NCI-H146 (cell line): ENCODE measurements around the gene KLHL2.
"Not testable (repeated sequence)": the region's sequence is repeated elsewhere in the genome, so short reads cannot be mapped to it uniquely, and the experiment has no call there.

Source experiments
- DNase-seq: peaks from one replicate; lab custom pipeline; 2025; lab: John Stamatoyannopoulos, UW

The KLHL2 gene

DNA sequence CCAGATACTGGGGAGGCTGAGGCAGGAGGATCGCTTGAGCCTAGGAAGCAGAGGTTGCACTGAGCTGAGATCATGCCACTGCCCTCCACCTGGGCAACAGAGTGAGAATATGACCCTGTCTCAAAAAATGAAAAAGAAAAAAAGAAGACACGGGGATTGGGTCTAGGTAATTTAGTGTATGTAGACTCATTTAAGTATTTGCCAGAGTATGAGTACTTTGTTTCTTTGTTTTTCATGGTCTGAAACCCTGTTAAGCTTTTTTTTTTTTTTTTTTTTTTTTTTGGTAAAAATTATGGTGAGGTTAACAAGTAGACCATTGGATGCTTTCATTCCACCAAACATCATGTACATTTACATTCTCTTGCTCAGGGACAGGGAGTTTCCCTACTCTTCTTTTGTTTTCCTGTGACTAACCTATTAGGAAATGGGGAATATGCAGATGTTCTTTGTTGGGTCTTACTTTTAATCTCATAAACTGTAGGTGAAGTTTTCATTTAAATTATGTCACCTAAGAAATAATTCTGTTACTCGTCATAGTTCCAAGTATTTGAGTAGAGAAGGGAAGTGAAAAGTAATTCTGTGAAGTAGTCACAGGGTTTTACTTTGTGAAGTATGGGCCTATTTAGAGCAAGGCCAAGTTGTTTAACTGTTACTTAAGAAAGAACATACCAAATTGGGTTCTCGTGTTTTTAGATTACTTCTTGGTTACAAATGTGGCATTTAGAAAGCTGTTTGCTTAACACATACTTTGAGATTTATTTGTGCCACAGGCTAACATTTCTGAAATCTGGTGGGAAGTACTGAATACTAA is 25.5 kb downstream of the KLHL2 start:
- not testable (repeated sequence) for DNase-seq

DNA sequence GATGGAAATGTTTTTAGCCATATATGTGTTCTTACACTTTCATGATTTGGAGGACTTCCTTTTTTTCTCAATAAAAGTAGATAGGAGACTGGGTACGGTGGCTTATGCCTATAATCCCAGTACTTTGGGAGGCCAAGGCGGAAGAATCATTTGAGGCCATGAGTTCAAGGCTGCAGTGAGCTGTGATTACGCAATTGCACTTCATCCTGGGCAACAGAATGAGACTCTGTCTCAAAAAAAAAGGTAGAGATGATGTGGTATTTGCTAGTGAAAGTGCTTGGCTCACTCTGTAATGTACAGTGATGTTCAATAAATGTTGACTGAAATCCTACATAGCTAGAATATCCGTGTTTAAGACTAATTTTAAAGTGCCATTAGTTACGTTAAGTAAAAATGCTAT is 27.4 kb downstream of the KLHL2 start:
- DNase-seq, result no peak

DNA sequence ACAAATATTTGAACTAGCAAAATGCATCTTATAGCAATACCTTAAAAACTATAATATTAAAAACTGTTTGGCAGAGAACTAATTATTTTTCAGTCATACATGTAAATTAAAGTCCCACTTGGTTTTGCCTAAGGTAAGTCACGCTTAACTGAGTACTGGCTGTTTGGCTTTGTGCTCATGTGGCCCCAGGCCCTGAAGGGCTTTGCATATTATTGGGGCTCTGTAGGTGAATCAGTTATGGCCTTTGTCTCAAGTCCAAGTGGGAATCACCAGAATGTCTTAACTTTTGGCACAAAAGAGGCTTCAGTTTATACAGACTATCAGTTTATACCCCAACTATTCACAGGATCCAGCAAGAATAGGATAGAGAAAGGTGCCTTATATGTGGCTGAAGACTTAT is 29.5 kb downstream of the KLHL2 start:
- not testable (repeated sequence) for DNase-seq

DNA sequence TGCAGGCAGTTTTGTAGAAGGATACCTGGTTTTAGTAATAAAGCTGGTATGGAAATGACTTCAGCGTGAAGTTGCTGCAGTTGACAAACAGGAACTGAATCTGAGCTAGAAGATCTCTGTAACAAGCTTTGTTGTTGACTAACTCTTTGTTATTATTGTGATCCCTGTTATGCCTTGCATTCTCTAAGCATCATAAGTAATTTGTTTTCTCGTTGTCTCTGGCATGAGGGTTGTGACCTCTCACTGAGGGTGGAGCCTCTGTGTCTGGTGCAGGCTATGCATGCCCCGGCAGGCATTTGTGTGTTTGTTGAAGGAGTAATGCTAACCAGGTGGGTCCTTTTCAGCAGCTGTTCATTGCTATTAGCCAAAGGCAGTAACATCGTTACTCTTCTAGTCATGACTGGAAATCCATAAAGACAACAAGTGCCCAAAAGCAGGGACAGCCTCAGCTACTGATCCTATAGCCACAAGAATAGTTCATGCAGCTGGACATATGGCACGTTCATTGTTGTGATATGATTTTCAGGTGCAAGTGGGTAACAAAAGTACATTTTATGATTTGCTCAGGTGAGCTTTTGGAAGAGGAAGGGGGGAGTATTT is 30.8 kb downstream of the KLHL2 start:
- peak; percentile 59 for DNase-seq

GRCh38 chr4:165240761-165241160 is 33.4 kb downstream of the KLHL2 start:
- DNase-seq, result not testable (repeated sequence)

- not testable (repeated sequence) for DNase-seq
Measured at GRCh38 chr4:165244148-165244547, 36.8 kb downstream of the KLHL2 start.

DNA sequence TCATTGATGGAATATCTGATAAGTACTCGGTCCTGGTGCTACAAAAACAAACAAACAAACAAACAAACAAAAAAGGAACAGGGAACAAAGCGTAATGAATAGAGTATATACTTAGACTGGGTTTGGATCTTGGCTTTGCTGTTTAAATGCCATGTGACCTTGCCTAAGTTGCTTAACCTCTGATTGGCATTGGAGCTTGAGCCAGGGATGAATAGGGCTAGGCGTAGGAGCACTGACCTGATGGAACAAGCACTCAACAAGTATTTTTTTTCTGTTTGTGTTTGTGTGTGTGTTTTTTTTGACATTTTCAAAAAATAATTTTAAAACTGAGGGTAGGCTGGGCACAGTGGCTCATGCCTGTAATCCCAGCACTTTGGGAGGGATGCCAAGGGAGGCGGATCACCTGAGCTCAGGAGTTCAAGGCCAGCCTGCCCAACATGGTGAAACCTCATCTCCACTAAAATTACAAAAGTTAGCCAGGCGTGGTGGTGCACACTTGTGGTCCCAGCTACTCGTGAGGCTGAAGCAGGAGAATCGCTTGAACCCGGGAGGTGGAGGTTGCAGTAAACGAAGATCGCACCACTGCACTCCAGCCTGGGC is 37.3 kb downstream of the KLHL2 start:
- not testable (repeated sequence) for DNase-seq

DNA sequence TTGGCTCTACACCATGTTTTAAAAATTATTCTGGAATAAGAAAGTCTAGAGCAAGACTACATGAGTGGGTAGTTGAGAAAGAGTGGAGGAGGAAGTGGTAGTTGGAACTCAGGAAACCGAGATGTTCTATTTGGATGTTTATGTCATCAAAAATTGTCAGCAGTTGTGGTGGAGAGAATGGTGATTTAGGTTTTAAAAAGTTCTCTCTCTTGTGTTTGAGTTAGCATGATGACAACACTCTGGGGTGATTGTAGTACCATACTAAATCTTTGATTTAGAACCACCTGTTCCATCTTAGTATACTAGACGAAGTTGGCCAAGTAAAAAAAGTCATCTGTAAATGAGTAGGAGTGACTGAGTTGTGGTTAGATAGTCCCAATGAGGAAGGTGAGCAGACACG is 40.7 kb downstream of the KLHL2 start:
- no peak for DNase-seq

- DNase-seq, result not testable (repeated sequence)
Measured at GRCh38 chr4:165248904-165249303, 41.5 kb downstream of the KLHL2 start.

DNA sequence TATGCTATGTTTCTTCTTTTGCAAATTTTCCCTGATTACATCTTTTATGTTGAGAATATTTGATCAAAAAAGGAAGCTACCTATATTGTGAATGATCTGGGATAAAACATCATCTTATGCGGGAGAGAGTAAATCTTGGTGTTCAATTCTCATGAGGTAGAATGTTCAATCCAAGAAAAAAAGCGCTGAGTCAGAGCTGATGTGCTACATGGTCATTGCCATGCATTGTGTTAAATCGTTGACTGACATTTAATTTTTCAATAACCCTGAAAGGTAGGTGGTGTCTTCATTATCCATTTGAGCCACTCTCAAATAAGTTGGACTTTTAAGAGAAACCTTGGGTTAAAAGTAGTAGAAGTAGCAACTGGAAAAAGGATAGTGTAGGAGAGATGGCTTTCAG is 47.4 kb downstream of the KLHL2 start:
- not testable (repeated sequence) for DNase-seq

- DNase-seq, result not testable (repeated sequence)
Measured at GRCh38 chr4:165255439-165255838, 48.1 kb downstream of the KLHL2 start.

GRCh38 chr4:165256074-165256659 is 48.8 kb downstream of the KLHL2 start:
- not testable (repeated sequence) for DNase-seq

DNA sequence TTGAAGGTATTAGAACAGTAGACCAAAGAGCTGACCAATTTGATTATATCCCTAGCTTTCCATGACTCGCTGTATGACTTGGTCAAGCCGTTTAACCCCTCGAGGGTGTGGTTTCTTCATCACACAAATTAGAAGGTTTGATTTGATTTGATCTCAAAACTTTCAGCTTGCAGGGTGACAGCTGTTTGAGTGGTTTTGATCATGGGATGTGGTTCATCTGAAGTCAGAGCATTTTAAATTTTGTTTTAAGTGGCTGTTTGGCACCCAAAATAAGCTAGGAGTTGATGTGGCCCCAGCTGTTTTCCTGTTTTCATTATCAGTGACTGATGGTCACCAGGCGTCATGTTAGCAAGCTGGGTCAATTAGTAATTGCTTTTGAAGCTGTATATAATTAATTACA is 52.4 kb downstream of the KLHL2 start:
- DNase-seq, result not testable (repeated sequence)

DNA sequence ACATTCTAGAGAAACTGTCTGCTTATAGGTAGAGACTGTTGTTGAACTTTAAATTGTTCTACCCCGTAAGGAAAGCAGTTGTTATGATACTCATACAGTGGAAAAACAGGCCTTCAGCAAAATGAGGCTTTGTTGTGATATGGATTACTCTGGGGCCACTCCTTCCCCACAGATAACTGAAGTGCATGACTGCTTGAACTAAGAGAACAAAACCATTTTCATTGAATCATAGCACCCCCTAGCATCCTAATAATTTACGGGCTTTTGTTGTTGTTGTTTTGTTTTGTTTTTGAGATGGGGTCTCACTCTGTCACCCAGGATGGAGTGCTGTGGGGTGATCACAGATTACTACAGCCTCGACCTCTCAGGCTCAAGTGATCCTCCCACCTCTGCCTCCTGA is 54.9 kb downstream of the KLHL2 start:
- DNase-seq, result not testable (repeated sequence)

- not testable (repeated sequence) for DNase-seq
Measured at GRCh38 chr4:165263466-165263865, 56.1 kb downstream of the KLHL2 start.

DNA sequence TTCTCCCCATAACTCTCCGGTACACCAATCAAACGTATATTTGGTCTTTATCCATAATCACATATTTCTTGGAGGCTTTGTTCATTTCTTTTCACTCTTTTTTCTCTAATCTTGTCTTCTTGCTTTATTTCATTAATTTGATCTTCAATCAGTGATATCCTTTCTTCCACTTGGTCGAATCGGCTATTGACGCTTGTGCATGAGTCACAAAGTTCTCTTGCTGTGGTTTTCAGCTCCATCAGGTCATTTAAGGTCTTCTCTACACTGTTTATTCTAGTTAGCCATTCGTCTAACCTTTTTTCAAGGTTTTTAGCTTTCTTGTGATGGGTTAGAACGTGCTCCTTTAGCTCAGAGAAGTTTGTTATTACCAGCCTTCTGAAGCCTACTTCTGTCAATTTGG is 62.6 kb downstream of the KLHL2 start:
- DNase-seq, result not testable (repeated sequence)

DNA sequence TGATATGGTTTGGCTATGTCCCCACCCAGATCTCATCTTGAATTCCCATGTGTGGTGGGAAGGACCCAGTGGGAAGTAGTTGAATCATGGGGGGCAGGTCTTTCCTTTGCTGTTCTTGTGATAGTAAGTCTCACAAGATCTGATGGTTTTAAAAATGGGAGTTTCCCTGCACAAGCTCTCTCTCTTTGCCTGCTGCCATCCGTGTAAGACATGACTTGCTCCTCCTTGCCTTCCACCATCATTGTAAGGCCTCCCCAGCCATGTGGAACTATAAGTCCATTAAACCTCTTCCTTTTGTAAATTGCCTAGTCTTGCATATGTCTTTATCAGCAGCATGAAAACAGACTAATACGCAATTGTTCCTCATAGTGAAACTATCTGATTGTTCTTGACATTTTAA is 66.1 kb downstream of the KLHL2 start:
- DNase-seq, result not testable (repeated sequence)

- DNase-seq, result not testable (repeated sequence)
Measured at GRCh38 chr4:165275357-165275756, 68.0 kb downstream of the KLHL2 start.

GRCh38 chr4:165279531-165279930 is 72.2 kb downstream of the KLHL2 start:
- DNase-seq, result not testable (repeated sequence)

GRCh38 chr4:165284697-165285096 is 77.3 kb downstream of the KLHL2 start:
- not testable (repeated sequence) for DNase-seq

- DNase-seq, result not testable (repeated sequence)
Measured at GRCh38 chr4:165286619-165287340, 79.4 kb downstream of the KLHL2 start.

GRCh38 chr4:165288226-165288625 is 80.9 kb downstream of the KLHL2 start:
- no peak for DNase-seq
